Measurements from ENCODE around the gene USH2A. TPM values are rescaled to one million over a fixed set of nuclear protein-coding genes. Genes with fewer than 3 reads are reported as not detected.

USH2A gene
- total and polyA plus RNA-seq, 5 donors from 2014 or later, result not detected

DNA sequence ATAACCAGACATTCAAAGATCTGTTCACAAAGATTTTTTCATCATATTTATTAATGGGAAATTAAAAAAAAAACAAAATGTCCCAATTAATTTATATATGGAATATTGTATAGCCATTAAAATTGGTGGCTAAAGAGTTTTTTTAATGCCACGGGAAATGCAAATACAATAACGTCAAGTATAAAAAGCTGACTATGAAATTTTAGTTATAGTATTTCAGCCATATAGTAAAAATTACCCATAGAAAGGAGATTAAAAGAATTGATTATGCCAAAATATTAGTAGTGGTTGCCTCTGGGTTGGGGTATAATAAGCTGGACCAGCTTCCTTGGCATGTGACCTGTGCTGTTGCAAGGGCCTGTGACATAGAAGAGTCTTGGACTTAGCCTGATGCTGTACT, 777.4 kb downstream of the USH2A start:
- Histone ChIP-seq H3K4me1 (ENCODE audit: control insufficient read depth, insufficient read depth, low read length, poor library complexity, severe bottlenecking) (no peaks in the 10 kb centered on the region), H3K27ac (ENCODE audit: insufficient read depth, low read length, poor library complexity, severe bottlenecking) (no peak overlapping the region), H3K4me3 (ENCODE audit: low read depth, low read length) (no peak overlapping the region), H3K9me3 (ENCODE audit: control insufficient read depth in 2 of 2, low read length in 2 of 2) (no peaks in the 10 kb centered on the region), H3K27me3 (ENCODE audit: control insufficient read depth, insufficient read depth, low read length) (no peaks in the 10 kb centered on the region), H3K36me3 (ENCODE audit: control insufficient read depth, insufficient read depth, low read length) (no peaks in the 10 kb centered on the region)
- Mint-ChIP-seq H3K4me3 (no peak overlapping the region), H3K27me3 (no peaks in the 10 kb centered on the region), H3K9me3 (peaks cover 0 to 13% (median 5%) of the 10 kb centered on the region in 7 donors), H3K36me3 (no peaks in the 10 kb centered on the region), H3K4me1 (no peaks in the 10 kb centered on the region), H3K27ac (no peak overlapping the region)
- no peak for ATAC-seq (ENCODE audit: low read depth in 2 of 2)
- no peak for DNase-seq

DNA sequence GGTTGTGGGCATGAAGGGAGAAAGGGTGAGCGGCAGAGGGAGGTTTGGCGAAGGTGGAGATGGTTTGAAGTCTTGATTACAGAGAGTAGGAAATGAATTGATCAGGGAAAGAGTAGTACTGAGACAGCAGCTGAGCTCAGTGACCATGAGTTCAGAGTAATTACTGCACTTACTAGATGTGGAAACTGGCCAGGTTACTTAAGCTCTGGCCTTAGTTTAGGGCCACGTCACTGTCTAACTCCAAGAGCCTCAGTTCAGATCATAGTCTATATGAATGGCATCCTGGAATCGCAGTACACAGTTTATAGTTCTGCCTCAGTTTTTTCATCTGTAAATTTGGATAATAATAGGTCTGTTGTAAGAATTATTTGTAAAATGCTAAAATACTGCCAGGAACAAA, 778.1 kb downstream of the USH2A start:
- Histone ChIP-seq H3K9me3 (ENCODE audit: control insufficient read depth in 2 of 2, low read length in 2 of 2) (no peaks in the 10 kb centered on the region), H3K27ac (ENCODE audit: insufficient read depth, low read length, poor library complexity, severe bottlenecking) (no peak overlapping the region), H3K27me3 (ENCODE audit: control insufficient read depth, insufficient read depth, low read length) (no peaks in the 10 kb centered on the region), H3K36me3 (ENCODE audit: control insufficient read depth, insufficient read depth, low read length) (no peaks in the 10 kb centered on the region), H3K4me1 (ENCODE audit: control insufficient read depth, insufficient read depth, low read length, poor library complexity, severe bottlenecking) (no peaks in the 10 kb centered on the region), H3K4me3 (ENCODE audit: low read depth, low read length) (no peak overlapping the region)
- DNase-seq (no peak), ATAC-seq (ENCODE audit: low read depth in 2 of 2) (no peak)
- H3K36me3 Mint-ChIP-seq, result no peaks in the 10 kb centered on the region
- H3K4me1 Mint-ChIP-seq, result no peaks in the 10 kb centered on the region
- H3K9me3 Mint-ChIP-seq, result peaks cover 0 to 13% (median 3%) of the 10 kb centered on the region in 7 donors
- no peak overlapping the region for H3K4me3 Mint-ChIP-seq
- no peak overlapping the region for H3K27ac Mint-ChIP-seq
- no peaks in the 10 kb centered on the region for H3K27me3 Mint-ChIP-seq

DNA sequence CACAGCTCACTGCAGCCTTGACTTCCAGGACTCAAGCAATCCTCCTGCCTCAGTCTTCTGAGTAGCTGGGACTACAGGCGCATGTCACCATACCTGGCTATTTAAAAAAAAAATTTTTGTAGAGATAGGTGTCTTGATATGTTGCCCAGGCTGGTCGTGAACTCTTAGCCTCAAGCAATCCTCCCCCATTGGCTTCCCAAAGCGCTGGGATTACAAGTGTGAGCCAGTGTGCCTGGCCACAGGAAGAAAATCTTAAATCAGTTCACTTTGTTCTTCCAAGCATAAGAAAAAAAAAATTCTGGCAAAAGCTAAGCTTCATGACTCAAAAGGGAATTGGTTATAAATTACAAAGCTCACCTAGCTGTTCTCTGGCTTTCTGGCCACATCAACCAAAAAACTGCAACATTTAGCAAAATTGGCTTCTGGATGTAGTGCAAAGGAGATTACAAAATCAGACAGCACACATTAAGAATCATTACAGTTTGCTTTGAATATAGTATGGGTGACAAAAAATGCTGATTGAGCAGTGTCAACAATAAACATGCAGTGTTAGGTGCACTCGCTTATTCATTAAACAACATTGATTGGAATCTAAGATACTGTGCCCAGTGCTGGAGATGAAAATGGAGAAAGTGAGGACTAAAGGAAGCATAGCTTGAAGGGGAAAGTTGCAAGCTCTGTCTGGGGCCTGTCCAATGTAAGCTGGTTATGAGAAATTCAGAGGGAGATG, 779.5 kb downstream of the USH2A start:
- H3K27ac ChIP-seq (ENCODE audit: insufficient read depth, low read length, poor library complexity, severe bottlenecking), result no peak overlapping the region
- Mint-ChIP-seq H3K36me3 (no peaks in the 10 kb centered on the region), H3K4me3 (no peak overlapping the region), H3K27me3 (no peaks in the 10 kb centered on the region), H3K9me3 (peaks cover 0 to 13% (median 3%) of the 10 kb centered on the region in 7 donors), H3K4me1 (no peaks in the 10 kb centered on the region), H3K27ac (no peak overlapping the region)
- no peaks in the 10 kb centered on the region for H3K27me3 ChIP-seq (ENCODE audit: control insufficient read depth, insufficient read depth, low read length)
- DNase-seq (no peak), ATAC-seq (ENCODE audit: low read depth in 2 of 2) (no peak)
- no peaks in the 10 kb centered on the region for H3K4me1 ChIP-seq (ENCODE audit: control insufficient read depth, insufficient read depth, low read length, poor library complexity, severe bottlenecking)
- H3K9me3 ChIP-seq (ENCODE audit: control insufficient read depth in 2 of 2, low read length in 2 of 2), result no peaks in the 10 kb centered on the region
- H3K4me3 ChIP-seq (ENCODE audit: low read depth, low read length), result no peak overlapping the region
- H3K36me3 ChIP-seq (ENCODE audit: control insufficient read depth, insufficient read depth, low read length), result no peaks in the 10 kb centered on the region

DNA sequence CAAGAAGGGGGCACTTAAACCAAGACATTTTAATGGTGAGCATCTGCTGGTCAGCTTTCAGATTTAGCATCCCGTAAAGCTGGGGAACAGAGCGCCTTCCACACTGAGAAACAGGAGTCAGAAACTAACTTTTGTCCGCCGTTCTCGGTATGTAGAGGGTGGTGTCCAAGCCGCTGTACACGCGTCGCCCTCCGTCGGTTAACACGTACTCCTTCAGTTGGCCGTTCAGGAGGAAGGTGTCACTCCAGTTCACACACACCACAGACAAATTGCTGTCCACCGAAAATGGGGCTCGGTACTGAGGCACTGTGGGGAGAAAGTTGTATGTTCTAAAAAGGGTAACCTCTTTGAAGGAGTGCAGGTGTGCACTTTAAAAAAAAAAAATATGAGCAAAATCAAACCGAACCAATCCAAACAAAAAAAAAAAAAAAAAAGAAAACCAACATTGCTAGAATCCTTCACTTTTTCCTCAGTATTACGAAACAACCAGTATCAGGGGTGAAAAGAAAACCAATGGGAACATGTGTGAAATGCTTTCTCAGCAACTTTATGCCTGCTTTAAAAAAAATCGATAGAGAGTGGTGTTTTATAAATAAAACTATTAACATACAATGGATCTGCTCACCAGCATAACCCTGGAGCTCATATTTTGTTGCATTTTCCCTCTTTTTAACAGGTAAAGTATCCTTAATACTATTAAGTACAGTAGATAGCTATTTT, 782.7 kb downstream of the USH2A start:
- H3K36me3 ChIP-seq (ENCODE audit: control insufficient read depth, insufficient read depth, low read length), result no peaks in the 10 kb centered on the region
- Mint-ChIP-seq H3K36me3 (no peaks in the 10 kb centered on the region), H3K9me3 (peaks cover 0 to 6% (median 3%) of the 10 kb centered on the region in 7 donors), H3K27ac (no peak overlapping the region), H3K4me1 (no peaks in the 10 kb centered on the region), H3K27me3 (no peaks in the 10 kb centered on the region), H3K4me3 (no peak overlapping the region)
- ATAC-seq (ENCODE audit: low read depth in 2 of 2) (no peak), DNase-seq (no peak)
- H3K27ac ChIP-seq (ENCODE audit: insufficient read depth, low read length, poor library complexity, severe bottlenecking), result no peak overlapping the region
- H3K4me1 ChIP-seq (ENCODE audit: control insufficient read depth, insufficient read depth, low read length, poor library complexity, severe bottlenecking), result no peaks in the 10 kb centered on the region
- H3K27me3 ChIP-seq (ENCODE audit: control insufficient read depth, insufficient read depth, low read length), result no peaks in the 10 kb centered on the region
- H3K9me3 ChIP-seq (ENCODE audit: control insufficient read depth in 2 of 2, low read length in 2 of 2), result no peaks in the 10 kb centered on the region
- no peak overlapping the region for H3K4me3 ChIP-seq (ENCODE audit: low read depth, low read length)

DNA sequence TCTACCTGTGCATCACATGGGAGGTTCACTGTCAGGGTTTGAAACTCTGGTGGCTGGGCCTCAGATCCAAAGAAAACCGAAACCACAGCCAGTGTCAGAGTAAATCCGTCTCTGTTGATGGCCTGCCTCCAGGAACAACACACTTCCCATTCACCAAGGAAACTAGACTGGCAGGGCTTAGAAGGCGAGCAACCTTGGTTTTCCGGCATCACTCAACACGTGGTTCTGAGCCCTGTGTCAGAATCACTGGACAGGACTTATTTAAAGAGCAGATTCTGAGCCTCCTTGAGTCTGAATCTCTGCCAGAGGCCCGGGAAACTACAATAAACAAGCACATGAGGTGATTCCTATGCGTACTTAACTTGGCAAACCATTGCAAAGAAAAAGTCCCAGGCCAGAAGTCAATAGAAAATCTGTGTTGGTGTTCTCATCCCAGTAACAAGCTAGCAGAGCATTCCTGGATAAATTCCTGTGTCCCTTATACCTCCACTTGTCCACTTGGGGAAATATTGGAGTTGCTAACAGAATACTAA, 786.1 kb downstream of the USH2A start:
- H3K36me3 Mint-ChIP-seq, result no peaks in the 10 kb centered on the region
- H3K27ac ChIP-seq (ENCODE audit: insufficient read depth, low read length, poor library complexity, severe bottlenecking), result no peak overlapping the region
- no peak overlapping the region for H3K4me3 Mint-ChIP-seq
- no peak for DNase-seq
- no peaks in the 10 kb centered on the region for H3K27me3 Mint-ChIP-seq
- H3K27me3 ChIP-seq (ENCODE audit: control insufficient read depth, insufficient read depth, low read length), result no peaks in the 10 kb centered on the region
- no peaks in the 10 kb centered on the region for H3K36me3 ChIP-seq (ENCODE audit: control insufficient read depth, insufficient read depth, low read length)
- no peaks in the 10 kb centered on the region for H3K4me1 ChIP-seq (ENCODE audit: control insufficient read depth, insufficient read depth, low read length, poor library complexity, severe bottlenecking)
- no peak overlapping the region for H3K4me3 ChIP-seq (ENCODE audit: low read depth, low read length)
- no peak for ATAC-seq (ENCODE audit: low read depth in 2 of 2)
- H3K27ac Mint-ChIP-seq, result no peak overlapping the region
- no peaks in the 10 kb centered on the region for H3K4me1 Mint-ChIP-seq
- H3K9me3 Mint-ChIP-seq, result peaks cover 0 to 3% (median 0%) of the 10 kb centered on the region in 7 donors
- H3K9me3 ChIP-seq (ENCODE audit: control insufficient read depth in 2 of 2, low read length in 2 of 2), result peaks cover 0 to 2% of the 10 kb centered on the region in 2 experiments

DNA sequence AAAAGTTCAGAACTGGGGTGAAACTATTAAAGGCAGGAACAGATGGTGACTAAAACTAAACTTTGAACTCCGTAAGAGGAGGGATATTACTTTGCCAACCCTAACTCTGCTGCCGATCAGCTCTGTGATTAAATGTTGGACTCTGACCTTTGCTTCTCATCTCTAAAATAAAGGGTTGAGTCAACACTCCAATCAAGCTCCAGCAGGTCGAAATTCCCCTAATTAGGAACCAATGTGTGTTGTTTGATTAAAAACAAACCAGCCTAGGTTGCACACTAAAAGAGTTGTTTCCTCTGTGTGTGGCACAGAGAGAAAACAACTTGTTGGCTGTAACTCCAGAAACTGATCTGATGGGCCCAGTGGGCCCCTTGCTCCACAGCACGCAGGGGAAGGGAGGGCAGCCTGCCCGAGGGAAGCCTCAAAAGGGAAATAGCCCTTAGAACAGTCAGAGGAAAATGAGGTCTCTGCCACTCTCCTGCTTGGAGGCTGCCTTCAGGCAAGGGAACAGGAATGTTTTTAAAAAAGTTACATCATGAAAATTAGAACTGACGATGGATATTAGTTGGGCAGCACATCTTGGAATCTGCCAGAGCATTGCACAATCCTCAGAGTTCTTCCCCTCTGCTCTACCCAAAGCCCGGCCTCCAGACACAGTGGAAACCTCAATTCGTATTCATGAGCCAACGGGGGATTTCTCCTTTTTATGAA, 786.8 kb downstream of the USH2A start:
- H3K4me1 ChIP-seq (ENCODE audit: control insufficient read depth, insufficient read depth, low read length, poor library complexity, severe bottlenecking), result no peaks in the 10 kb centered on the region
- Mint-ChIP-seq H3K9me3 (peaks cover 0 to 4% (median 0%) of the 10 kb centered on the region in 7 donors), H3K36me3 (no peaks in the 10 kb centered on the region), H3K27ac (no peak overlapping the region), H3K27me3 (no peaks in the 10 kb centered on the region), H3K4me3 (no peak overlapping the region), H3K4me1 (no peaks in the 10 kb centered on the region)
- H3K9me3 ChIP-seq (ENCODE audit: control insufficient read depth in 2 of 2, low read length in 2 of 2), result peaks cover 0 to 2% of the 10 kb centered on the region in 2 experiments
- no peaks in the 10 kb centered on the region for H3K36me3 ChIP-seq (ENCODE audit: control insufficient read depth, insufficient read depth, low read length)
- H3K27me3 ChIP-seq (ENCODE audit: control insufficient read depth, insufficient read depth, low read length), result no peaks in the 10 kb centered on the region
- no peak for ATAC-seq (ENCODE audit: low read depth in 2 of 2)
- no peak overlapping the region for H3K27ac ChIP-seq (ENCODE audit: insufficient read depth, low read length, poor library complexity, severe bottlenecking)
- no peak for DNase-seq
- H3K4me3 ChIP-seq (ENCODE audit: low read depth, low read length), result no peak overlapping the region

DNA sequence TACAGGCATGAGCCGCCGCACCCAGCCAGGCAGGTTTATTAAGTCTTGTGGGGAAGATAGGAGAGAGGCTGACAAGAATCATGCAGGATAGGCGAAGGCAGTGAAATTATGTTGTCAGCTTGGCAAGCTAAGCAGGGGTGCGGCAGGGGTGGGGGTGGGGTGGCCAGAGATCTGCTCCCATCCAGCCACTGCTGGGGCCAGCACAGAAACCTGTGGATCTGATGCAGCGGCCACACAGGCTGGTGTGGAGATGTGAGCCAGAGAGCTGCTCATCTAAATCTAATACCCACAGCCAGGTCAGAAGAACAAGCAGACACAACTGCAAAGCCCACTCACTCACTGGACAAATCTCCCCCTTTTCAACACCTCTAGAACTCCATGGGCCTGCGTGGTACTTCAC, 787.4 kb downstream of the USH2A start:
- Mint-ChIP-seq H3K27ac (no peak overlapping the region), H3K36me3 (no peaks in the 10 kb centered on the region), H3K4me1 (no peaks in the 10 kb centered on the region), H3K27me3 (no peaks in the 10 kb centered on the region), H3K9me3 (peaks cover 0 to 6% (median 0%) of the 10 kb centered on the region in 7 donors), H3K4me3 (no peak overlapping the region)
- H3K4me3 ChIP-seq (ENCODE audit: low read depth, low read length), result no peak overlapping the region
- ATAC-seq (ENCODE audit: low read depth in 2 of 2) (no peak), DNase-seq (no peak)
- H3K36me3 ChIP-seq (ENCODE audit: control insufficient read depth, insufficient read depth, low read length), result no peaks in the 10 kb centered on the region
- no peaks in the 10 kb centered on the region for H3K27me3 ChIP-seq (ENCODE audit: control insufficient read depth, insufficient read depth, low read length)
- no peaks in the 10 kb centered on the region for H3K4me1 ChIP-seq (ENCODE audit: control insufficient read depth, insufficient read depth, low read length, poor library complexity, severe bottlenecking)
- H3K9me3 ChIP-seq (ENCODE audit: control insufficient read depth in 2 of 2, low read length in 2 of 2), result peaks cover 0 to 2% of the 10 kb centered on the region in 2 experiments
- H3K27ac ChIP-seq (ENCODE audit: insufficient read depth, low read length, poor library complexity, severe bottlenecking), result no peak overlapping the region

Measured in CD4-positive, CD25-positive, alpha-beta regulatory T cell (primary cell).